ENCODE measurements around the gene IFT172.

DNA sequence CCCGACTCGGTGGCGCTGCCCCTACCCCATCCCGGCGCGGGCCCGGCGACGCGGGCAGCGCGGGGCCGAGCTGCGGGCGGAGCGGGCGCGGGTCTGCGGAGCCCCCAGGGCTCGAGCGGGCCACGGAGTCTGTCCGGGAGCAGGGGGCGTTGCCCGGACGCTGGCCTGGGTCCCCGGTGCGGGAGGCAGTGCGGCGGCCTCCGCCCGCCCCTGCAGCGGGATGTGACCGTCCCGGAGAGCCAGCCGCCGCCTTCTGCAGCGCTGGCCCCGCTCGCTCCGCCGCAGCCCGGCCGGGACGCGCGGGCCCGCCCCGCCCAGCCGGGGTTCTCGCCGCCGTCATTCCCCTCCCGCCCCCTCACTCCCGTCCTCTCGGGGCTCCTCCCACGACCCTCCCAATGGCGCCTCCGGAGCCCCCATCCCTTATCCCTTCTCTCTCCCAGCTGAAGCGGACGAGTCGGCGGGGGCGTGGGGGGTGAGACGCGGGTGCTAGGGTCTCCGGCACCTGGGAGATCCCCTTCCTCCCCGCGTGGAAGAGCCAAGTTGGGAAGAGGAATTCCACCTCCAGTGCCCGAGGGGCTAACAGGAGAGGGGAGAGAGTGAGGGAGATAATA, 5.5 kb upstream of the IFT172 start, which contains the start of gene FNDC4:
- TF ChIP-seq, protein P1, sequence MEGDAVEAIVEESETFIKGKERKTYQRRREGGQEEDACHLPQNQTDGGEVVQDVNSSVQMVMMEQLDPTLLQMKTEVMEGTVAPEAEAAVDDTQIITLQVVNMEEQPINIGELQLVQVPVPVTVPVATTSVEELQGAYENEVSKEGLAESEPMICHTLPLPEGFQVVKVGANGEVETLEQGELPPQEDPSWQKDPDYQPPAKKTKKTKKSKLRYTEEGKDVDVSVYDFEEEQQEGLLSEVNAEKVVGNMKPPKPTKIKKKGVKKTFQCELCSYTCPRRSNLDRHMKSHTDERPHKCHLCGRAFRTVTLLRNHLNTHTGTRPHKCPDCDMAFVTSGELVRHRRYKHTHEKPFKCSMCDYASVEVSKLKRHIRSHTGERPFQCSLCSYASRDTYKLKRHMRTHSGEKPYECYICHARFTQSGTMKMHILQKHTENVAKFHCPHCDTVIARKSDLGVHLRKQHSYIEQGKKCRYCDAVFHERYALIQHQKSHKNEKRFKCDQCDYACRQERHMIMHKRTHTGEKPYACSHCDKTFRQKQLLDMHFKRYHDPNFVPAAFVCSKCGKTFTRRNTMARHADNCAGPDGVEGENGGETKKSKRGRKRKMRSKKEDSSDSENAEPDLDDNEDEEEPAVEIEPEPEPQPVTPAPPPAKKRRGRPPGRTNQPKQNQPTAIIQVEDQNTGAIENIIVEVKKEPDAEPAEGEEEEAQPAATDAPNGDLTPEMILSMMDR (IDR thresholded peaks at IDR 0.05), result no peak
- no peak for TF ChIP-seq ZFX (IDR thresholded peaks at IDR 0.05; ENCODE audit: borderline replicate concordance)
